Endodermal cell (in vitro differentiated cells): ENCODE measurements around the gene PTPDC1. TPM values are rescaled to one million over a fixed set of nuclear protein-coding genes. Genes with fewer than 3 reads are reported as not detected.

Source experiments
- DNase-seq: peaks from one replicate; pipeline ENCODE4 v3.0.0-alpha.2; 2017
- H3K27ac ChIP-seq: 2 replicates; pipeline ENCODE4 v1.5.1; 2013; ENCODE audit warnings: mild to moderate bottlenecking, low read depth, low read length, moderate library complexity
- H3K27me3 ChIP-seq: 2 replicates; pipeline ENCODE4 v1.6.1; 2013; ENCODE audit warnings: mild to moderate bottlenecking, low read length, moderate library complexity; ENCODE audit not compliant: insufficient read depth, control insufficient read depth, poor library complexity, severe bottlenecking
- H3K36me3 ChIP-seq: 2 replicates; pipeline ENCODE4 v1.7.0; 2013; ENCODE audit warnings: mild to moderate bottlenecking, low read length, moderate library complexity; ENCODE audit not compliant: control insufficient read depth, insufficient read depth
- H3K4me1 ChIP-seq: one replicate; pipeline ENCODE4 v1.7.0; 2013; ENCODE audit warnings: low read length; ENCODE audit not compliant: control insufficient read depth, insufficient read depth
- H3K4me3 ChIP-seq: 2 replicates; pipeline ENCODE4 v1.5.1; 2013; ENCODE audit warnings: mild to moderate bottlenecking, low read length, moderate library complexity
- H3K9ac ChIP-seq: 2 replicates; pipeline ENCODE4 v1.6.1; 2013; ENCODE audit warnings: mild to moderate bottlenecking, low read length, moderate library complexity; ENCODE audit not compliant: poor library complexity, severe bottlenecking; ENCODE audit errors: extremely low read depth
- H3K9me3 ChIP-seq: 2 replicates; pipeline ENCODE4 v1.6.1; 2013; ENCODE audit warnings: mild to moderate bottlenecking, low read length, moderate library complexity; ENCODE audit not compliant: control insufficient read depth
- H3K27ac Mint-ChIP-seq: 2 replicates; pipeline ENCODE4 v1.8.0; 2020; ENCODE audit warnings: mixed read lengths
- H3K27me3 Mint-ChIP-seq: 2 replicates; pipeline ENCODE4 v1.8.0; 2021; ENCODE audit warnings: mild to moderate bottlenecking, mixed read lengths; ENCODE audit not compliant: insufficient read depth
- H3K36me3 Mint-ChIP-seq: 2 replicates; pipeline ENCODE4 v1.8.0; 2020; ENCODE audit warnings: low read depth, mixed read lengths
- H3K4me1 Mint-ChIP-seq: 2 replicates; pipeline ENCODE4 v1.8.0; 2020; ENCODE audit warnings: mixed read lengths
- H3K4me3 Mint-ChIP-seq: 2 replicates; pipeline ENCODE4 v1.8.0; 2020; ENCODE audit warnings: mild to moderate bottlenecking, moderate library complexity, mixed read lengths
- H3K9me3 Mint-ChIP-seq: 2 replicates; pipeline ENCODE4 v1.8.0; 2020; ENCODE audit warnings: mild to moderate bottlenecking, mixed read lengths
- WGBS, 2 experiments: methylation state at CpG; one replicate each; pipeline versions ENCODE4 v1.1.5 to v1.1.7; 2013; ENCODE audit warnings: missing lambda C conversion rate in 2 of 2, mixed read lengths in 1 of 2; ENCODE audit not compliant: insufficient coverage in 1 of 2, insufficient read length in 1 of 2; 5-methylcytosine and 5-hydroxymethylcytosine counted together
- total RNA-seq, 2 donors: library from RNA; stranded (reverse); fragmentation: NEBNext Ultra II Directional in 1 of 2; extraction: Animal tissue kit (Norgen Biotek cat#: 25700) in 1 of 2; gene quantifications; 2 replicates in 1 of 2; 3 replicates in 1 of 2; pipeline ENCODE4 v1.2.1, GENCODE V29; 2021
- TF ChIP-seq, protein P1 (sequence below): fragments of 200-600 bp; sonication (generic); conservative IDR thresholded peaks from 2 replicates; pipeline ENCODE4 v1.5.0; 2021; ENCODE audit warnings: antibody characterized with exemption, mild to moderate bottlenecking

PTPDC1 gene
- total RNA-seq, 2 donors from 2014 or later: 9.0 to 12.7 TPM

GRCh38 chr9:94068257-94068656 is 16.0 kb upstream of the PTPDC1 start:
- 100% methylated on average over 2 of the region's 2 CpGs; no CpG with 5 or more reads in 1 of the 2 experiments for WGBS, 2 experiments
- H3K4me3 Mint-ChIP-seq: no peak overlapping the region

DNA sequence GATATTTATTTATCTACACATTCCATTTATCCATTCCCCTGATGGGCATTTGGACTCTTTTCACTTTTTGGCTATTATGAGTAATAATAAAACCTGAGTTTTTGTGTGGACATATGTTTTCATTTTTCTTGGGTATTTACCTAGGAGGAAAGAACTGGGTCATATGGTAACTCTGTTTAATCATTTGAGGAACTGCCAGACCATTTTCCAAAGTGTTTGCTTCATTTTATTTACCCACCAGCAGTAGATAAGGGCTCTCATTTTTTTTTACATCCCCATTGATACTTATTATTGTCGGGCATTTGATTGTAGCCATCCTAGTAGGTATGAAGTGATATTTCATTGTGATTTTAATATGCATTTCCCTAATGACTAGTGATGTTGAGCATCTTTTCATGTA is 7.7 kb upstream of the PTPDC1 start:
- H3K9me3 Mint-ChIP-seq: no peaks in the 10 kb centered on the region
- Histone ChIP-seq H3K4me1 (no peaks in the 10 kb centered on the region), H3K9ac (no peak overlapping the region), H3K4me3 (no peak overlapping the region), H3K27ac (no peak overlapping the region), H3K9me3 (peaks cover under 1% of the 10 kb centered on the region), H3K27me3 (no peaks in the 10 kb centered on the region), H3K36me3 (no peaks in the 10 kb centered on the region)
- TF ChIP-seq, protein P1, sequence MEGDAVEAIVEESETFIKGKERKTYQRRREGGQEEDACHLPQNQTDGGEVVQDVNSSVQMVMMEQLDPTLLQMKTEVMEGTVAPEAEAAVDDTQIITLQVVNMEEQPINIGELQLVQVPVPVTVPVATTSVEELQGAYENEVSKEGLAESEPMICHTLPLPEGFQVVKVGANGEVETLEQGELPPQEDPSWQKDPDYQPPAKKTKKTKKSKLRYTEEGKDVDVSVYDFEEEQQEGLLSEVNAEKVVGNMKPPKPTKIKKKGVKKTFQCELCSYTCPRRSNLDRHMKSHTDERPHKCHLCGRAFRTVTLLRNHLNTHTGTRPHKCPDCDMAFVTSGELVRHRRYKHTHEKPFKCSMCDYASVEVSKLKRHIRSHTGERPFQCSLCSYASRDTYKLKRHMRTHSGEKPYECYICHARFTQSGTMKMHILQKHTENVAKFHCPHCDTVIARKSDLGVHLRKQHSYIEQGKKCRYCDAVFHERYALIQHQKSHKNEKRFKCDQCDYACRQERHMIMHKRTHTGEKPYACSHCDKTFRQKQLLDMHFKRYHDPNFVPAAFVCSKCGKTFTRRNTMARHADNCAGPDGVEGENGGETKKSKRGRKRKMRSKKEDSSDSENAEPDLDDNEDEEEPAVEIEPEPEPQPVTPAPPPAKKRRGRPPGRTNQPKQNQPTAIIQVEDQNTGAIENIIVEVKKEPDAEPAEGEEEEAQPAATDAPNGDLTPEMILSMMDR: no peak
- no peak for DNase-seq
- H3K4me1 Mint-ChIP-seq: peaks cover 6% of the 10 kb centered on the region
- H3K27me3 Mint-ChIP-seq: no peaks in the 10 kb centered on the region
- H3K27ac Mint-ChIP-seq: no peak overlapping the region
- 100% methylated on average over 1 of the region's 1 CpG; no CpG with 5 or more reads in 1 of the 2 experiments for WGBS, 2 experiments
- peaks cover 13% of the 10 kb centered on the region for H3K36me3 Mint-ChIP-seq
- no peak overlapping the region for H3K4me3 Mint-ChIP-seq

More at GRCh38 chr9:94068257-94068656, 16.0 kb upstream of the PTPDC1 start:
- H3K9ac ChIP-seq: no peak overlapping the region
- DNase-seq: no peak
- no peaks in the 10 kb centered on the region for H3K27me3 Mint-ChIP-seq
- H3K36me3 ChIP-seq: peaks cover 8% of the 10 kb centered on the region
- no peak overlapping the region for H3K4me3 ChIP-seq
- peaks cover 10% of the 10 kb centered on the region for H3K9me3 Mint-ChIP-seq
- peaks cover 12% of the 10 kb centered on the region for H3K9me3 ChIP-seq
- H3K4me1 ChIP-seq: no peaks in the 10 kb centered on the region
- peaks cover 4% of the 10 kb centered on the region for H3K4me1 Mint-ChIP-seq
- H3K27ac ChIP-seq: no peak overlapping the region
- H3K27ac Mint-ChIP-seq: no peak overlapping the region
- TF ChIP-seq, protein P1: no peak
- no peaks in the 10 kb centered on the region for H3K27me3 ChIP-seq
- H3K36me3 Mint-ChIP-seq: peaks cover 32% of the 10 kb centered on the region

GRCh38 chr9:94078086-94078485 is 6.2 kb upstream of the PTPDC1 start:
- Histone ChIP-seq H3K27me3 (no peaks in the 10 kb centered on the region), H3K9ac (no peak overlapping the region), H3K27ac (no peak overlapping the region), H3K4me3 (no peak overlapping the region), H3K4me1 (no peaks in the 10 kb centered on the region), H3K36me3 (no peaks in the 10 kb centered on the region), H3K9me3 (no peaks in the 10 kb centered on the region)
- peaks cover 6% of the 10 kb centered on the region for H3K4me1 Mint-ChIP-seq
- no peaks in the 10 kb centered on the region for H3K27me3 Mint-ChIP-seq
- H3K36me3 Mint-ChIP-seq: peaks cover 1% of the 10 kb centered on the region
- WGBS, 2 experiments: 65 to 79% methylated on average over 2 of the region's 2 CpGs
- no peak for DNase-seq
- no peaks in the 10 kb centered on the region for H3K9me3 Mint-ChIP-seq
- H3K27ac Mint-ChIP-seq: no peak overlapping the region
- no peak overlapping the region for H3K4me3 Mint-ChIP-seq
- TF ChIP-seq, protein P1: no peak
